ENCODE results near the gene ERMN. TPM values are rescaled to one million over a fixed set of nuclear protein-coding genes. Genes with fewer than 3 reads are reported as not detected.
"Not testable (repeated sequence)": the region's sequence is repeated elsewhere in the genome, so short reads cannot be mapped to it uniquely, and the experiment has no call there.

Gene ERMN
- total RNA-seq, 1 donor from 2014 or later, result 0.14 TPM

DNA sequence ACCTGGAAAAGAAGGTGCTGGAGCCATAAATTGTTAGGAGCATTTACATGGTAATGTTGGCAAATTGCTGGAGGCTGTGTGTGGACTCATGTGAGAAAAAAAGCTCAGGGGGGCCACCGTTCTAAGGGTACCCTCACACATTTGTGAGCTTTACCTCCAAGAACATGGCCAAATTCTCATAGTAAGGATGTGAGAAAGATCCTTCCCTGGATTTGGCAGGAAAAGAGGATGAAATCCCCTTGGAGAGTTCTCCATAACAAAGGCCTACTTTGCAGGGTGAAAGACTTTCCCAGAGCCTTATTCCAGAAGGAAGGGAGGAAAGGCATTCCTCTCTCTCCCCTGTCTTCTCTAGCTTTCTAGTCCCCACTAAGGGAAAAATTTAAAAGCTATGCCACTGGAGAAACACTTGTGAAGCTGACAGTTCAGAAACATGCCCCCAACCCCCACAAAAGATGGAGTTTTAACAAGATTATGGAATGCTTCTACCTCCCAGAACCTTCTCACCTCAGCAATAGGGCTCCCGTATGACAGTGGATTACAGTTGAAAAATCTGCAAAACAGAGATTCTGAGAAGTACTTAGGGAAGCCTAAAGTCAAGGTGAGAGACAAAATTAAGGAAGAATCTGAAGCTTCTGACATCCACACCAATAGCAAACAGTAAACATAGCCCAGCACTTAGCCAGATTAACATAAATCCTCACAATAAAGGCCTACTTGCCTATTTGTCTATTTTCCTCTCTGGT, 20.2 kb upstream of the ERMN start:
- Histone ChIP-seq H3K4me1 (ENCODE audit: insufficient read depth, low read length) (peaks cover 3% of the 10 kb centered on the region), H3K4me2 (ENCODE audit: low read length) (no peak overlapping the region), H3K9ac (ENCODE audit: low read length) (no peak overlapping the region), H3K27ac (ENCODE audit: low read depth, low read length) (no peak overlapping the region), H2AFZ (ENCODE audit: low read depth, low read length) (no peak overlapping the region), H3K79me2 (ENCODE audit: insufficient read depth, low read length) (no peaks in the 10 kb centered on the region), H3K36me3 (ENCODE audit: insufficient read depth, low read length) (no peaks in the 10 kb centered on the region), H3K4me3 (ENCODE audit: insufficient read depth, low read depth, low read length) (no peak overlapping the region), H4K20me1 (ENCODE audit: insufficient read depth, low read length) (no peaks in the 10 kb centered on the region), H3K27me3 (ENCODE audit: insufficient read depth, low read length) (no peaks in the 10 kb centered on the region), H3K9me3 (ENCODE audit: insufficient read depth, low read depth, low read length) (no peaks in the 10 kb centered on the region)
- FAIRE-seq (no peak), DNase-seq (ENCODE audit: low read depth) (no peak)
- Mint-ChIP-seq H3K36me3 (ENCODE audit: low read depth, unreplicated experiment) (no peaks in the 10 kb centered on the region), H3K4me3 (ENCODE audit: unreplicated experiment) (no peak overlapping the region), H3K27me3 (ENCODE audit: low read depth, unreplicated experiment) (no peaks in the 10 kb centered on the region), H3K9me3 (ENCODE audit: unreplicated experiment) (peaks cover 13% of the 10 kb centered on the region), H3K27ac (ENCODE audit: unreplicated experiment) (no peak overlapping the region), H3K4me1 (ENCODE audit: low read depth, unreplicated experiment) (peaks cover 11% of the 10 kb centered on the region)
- TF ChIP-seq EZH2 (IDR thresholded peaks at IDR 0.05; ENCODE audit: insufficient read depth, low read length), result no peak
- TF ChIP-seq, protein P1, sequence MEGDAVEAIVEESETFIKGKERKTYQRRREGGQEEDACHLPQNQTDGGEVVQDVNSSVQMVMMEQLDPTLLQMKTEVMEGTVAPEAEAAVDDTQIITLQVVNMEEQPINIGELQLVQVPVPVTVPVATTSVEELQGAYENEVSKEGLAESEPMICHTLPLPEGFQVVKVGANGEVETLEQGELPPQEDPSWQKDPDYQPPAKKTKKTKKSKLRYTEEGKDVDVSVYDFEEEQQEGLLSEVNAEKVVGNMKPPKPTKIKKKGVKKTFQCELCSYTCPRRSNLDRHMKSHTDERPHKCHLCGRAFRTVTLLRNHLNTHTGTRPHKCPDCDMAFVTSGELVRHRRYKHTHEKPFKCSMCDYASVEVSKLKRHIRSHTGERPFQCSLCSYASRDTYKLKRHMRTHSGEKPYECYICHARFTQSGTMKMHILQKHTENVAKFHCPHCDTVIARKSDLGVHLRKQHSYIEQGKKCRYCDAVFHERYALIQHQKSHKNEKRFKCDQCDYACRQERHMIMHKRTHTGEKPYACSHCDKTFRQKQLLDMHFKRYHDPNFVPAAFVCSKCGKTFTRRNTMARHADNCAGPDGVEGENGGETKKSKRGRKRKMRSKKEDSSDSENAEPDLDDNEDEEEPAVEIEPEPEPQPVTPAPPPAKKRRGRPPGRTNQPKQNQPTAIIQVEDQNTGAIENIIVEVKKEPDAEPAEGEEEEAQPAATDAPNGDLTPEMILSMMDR (IDR thresholded peaks at IDR 0.05; ENCODE audit: insufficient read depth, low read depth, low read length), result no peak

DNA sequence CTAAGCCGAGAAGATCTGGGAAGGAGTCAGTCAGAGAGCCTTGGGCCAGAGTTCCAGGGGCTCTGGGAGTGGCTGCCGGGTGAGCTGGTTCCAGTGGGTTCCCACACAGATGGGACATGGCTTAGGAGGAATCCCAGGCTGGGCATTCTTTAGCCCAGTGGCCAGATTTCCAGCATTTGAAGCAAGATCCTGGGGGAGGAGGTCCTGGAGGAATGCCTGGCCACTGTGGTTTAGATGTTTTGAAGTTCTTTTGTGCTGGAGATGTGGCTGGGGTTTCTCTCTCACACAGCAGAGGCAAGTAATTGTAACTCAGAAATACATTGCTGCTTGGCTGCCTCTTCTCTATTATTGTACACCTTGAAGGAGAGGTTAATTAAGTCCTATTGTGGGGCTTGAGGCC, 15.8 kb upstream of the ERMN start:
- FAIRE-seq; H3K36me3 Mint-ChIP-seq (ENCODE audit: low read depth, unreplicated experiment); H3K9me3 ChIP-seq (ENCODE audit: insufficient read depth, low read depth, low read length); H3K4me3 Mint-ChIP-seq (ENCODE audit: unreplicated experiment); H3K4me2 ChIP-seq (ENCODE audit: low read length); H3K4me1 ChIP-seq (ENCODE audit: insufficient read depth, low read length); H3K27me3 ChIP-seq (ENCODE audit: insufficient read depth, low read length); H3K79me2 ChIP-seq (ENCODE audit: insufficient read depth, low read length); H3K9ac ChIP-seq (ENCODE audit: low read length); H2AFZ ChIP-seq (ENCODE audit: low read depth, low read length); H3K36me3 ChIP-seq (ENCODE audit: insufficient read depth, low read length); H3K4me1 Mint-ChIP-seq (ENCODE audit: low read depth, unreplicated experiment); H3K27ac Mint-ChIP-seq (ENCODE audit: unreplicated experiment); H4K20me1 ChIP-seq (ENCODE audit: insufficient read depth, low read length); H3K27me3 Mint-ChIP-seq (ENCODE audit: low read depth, unreplicated experiment); H3K4me3 ChIP-seq (ENCODE audit: insufficient read depth, low read depth, low read length); H3K27ac ChIP-seq (ENCODE audit: low read depth, low read length): not testable (repeated sequence)
- peaks cover 13% of the 10 kb centered on the region for H3K9me3 Mint-ChIP-seq (ENCODE audit: unreplicated experiment)
- peak; percentile 71 for DNase-seq (ENCODE audit: low read depth)

DNA sequence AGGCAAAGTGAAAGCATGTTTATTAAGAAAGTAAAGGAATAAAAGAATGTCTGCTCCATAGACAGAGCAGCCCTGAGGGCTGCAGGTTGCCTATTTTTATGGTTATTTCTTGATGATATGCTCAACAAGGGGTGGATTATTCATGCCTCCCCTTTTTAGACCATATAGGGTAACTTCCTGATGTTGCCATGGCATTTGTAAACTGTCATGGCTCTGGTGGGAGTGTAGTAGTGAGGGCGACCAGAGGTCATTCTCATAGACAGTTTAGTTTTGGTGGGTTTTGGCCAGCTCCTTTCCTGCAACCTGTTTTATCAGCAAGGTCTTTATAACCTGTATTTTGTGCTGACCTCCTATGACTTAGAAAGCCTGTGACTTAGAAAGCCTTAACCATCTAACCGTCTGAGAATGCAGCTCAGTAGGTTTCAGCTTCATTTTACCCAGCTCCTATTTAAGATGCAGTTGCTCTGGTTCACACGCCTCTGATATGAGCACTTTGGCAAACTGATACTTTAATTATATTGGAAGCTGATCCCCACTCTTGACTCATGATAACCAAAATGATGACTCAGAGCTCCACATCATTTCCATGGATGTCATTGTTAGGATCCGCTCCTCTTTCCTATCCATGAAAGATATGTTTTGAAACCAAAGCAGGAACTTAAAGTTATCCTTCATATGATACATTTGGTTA, 14.5 kb upstream of the ERMN start:
- DNase-seq (ENCODE audit: low read depth) (peak; percentile 61), FAIRE-seq (no peak)
- Histone ChIP-seq H3K79me2 (ENCODE audit: insufficient read depth, low read length) (no peaks in the 10 kb centered on the region), H3K9me3 (ENCODE audit: insufficient read depth, low read depth, low read length) (no peaks in the 10 kb centered on the region), H3K27ac (ENCODE audit: low read depth, low read length) (no peak overlapping the region), H3K36me3 (ENCODE audit: insufficient read depth, low read length) (no peaks in the 10 kb centered on the region), H3K4me3 (ENCODE audit: insufficient read depth, low read depth, low read length) (no peak overlapping the region), H2AFZ (ENCODE audit: low read depth, low read length) (no peak overlapping the region), H3K9ac (ENCODE audit: low read length) (no peak overlapping the region), H4K20me1 (ENCODE audit: insufficient read depth, low read length) (no peaks in the 10 kb centered on the region), H3K4me1 (ENCODE audit: insufficient read depth, low read length) (no peaks in the 10 kb centered on the region), H3K27me3 (ENCODE audit: insufficient read depth, low read length) (no peaks in the 10 kb centered on the region), H3K4me2 (ENCODE audit: low read length) (no peak overlapping the region)
- no peak overlapping the region for H3K4me3 Mint-ChIP-seq (ENCODE audit: unreplicated experiment)
- no peaks in the 10 kb centered on the region for H3K36me3 Mint-ChIP-seq (ENCODE audit: low read depth, unreplicated experiment)
- TF ChIP-seq, protein P1 (IDR thresholded peaks at IDR 0.05; ENCODE audit: insufficient read depth, low read depth, low read length), result no peak
- TF ChIP-seq EZH2 (IDR thresholded peaks at IDR 0.05; ENCODE audit: insufficient read depth, low read length), result no peak
- peaks cover 13% of the 10 kb centered on the region for H3K9me3 Mint-ChIP-seq (ENCODE audit: unreplicated experiment)
- H3K4me1 Mint-ChIP-seq (ENCODE audit: low read depth, unreplicated experiment), result peaks cover 7% of the 10 kb centered on the region
- H3K27ac Mint-ChIP-seq (ENCODE audit: unreplicated experiment), result no peak overlapping the region
- H3K27me3 Mint-ChIP-seq (ENCODE audit: low read depth, unreplicated experiment), result no peaks in the 10 kb centered on the region

Measured in astrocyte (in vitro differentiated cells and primary cell).